Kidney epithelial cell (primary cell): Measurements from ENCODE around the gene MKKS. TPM values are rescaled to one million over a fixed set of nuclear protein-coding genes. Genes with fewer than 3 reads are reported as not detected.

Experiments used
- DNase-seq: peaks from one replicate; pipeline ENCODE4 v3.0.0-alpha.2; 2010; ENCODE audit warnings: low read depth
- H3K27me3 ChIP-seq: 2 replicates; pipeline ENCODE4 v1.6.0; 2011; ENCODE audit warnings: low read length; ENCODE audit not compliant: control insufficient read depth, insufficient read depth
- H3K36me3 ChIP-seq: 2 replicates; pipeline ENCODE4 v1.5.1; 2011; ENCODE audit warnings: low read length; ENCODE audit not compliant: control insufficient read depth, insufficient read depth
- H3K4me3 ChIP-seq: 2 replicates; pipeline ENCODE4 v1.5.1; 2011; ENCODE audit warnings: low read depth, mild to moderate bottlenecking, control low read depth, low read length
- CTCF ChIP-seq: IDR thresholded peaks from 2 replicates; pipeline ENCODE4 v1.5.1; 2011; ENCODE audit warnings: mild to moderate bottlenecking, moderate library complexity, low read length, control low read depth, inconsistent platforms; ENCODE audit not compliant: insufficient read depth, poor library complexity, severe bottlenecking
- total RNA-seq: library from RNA; depleted of rRNA; stranded (reverse); fragments of >200 nt; gene quantifications from 2 replicates; pipeline ENCODE4 v1.2.3, GENCODE V29; 2015

The MKKS gene
- total RNA-seq, 1 donor from 2014 or later, result 16.8 TPM

DNA sequence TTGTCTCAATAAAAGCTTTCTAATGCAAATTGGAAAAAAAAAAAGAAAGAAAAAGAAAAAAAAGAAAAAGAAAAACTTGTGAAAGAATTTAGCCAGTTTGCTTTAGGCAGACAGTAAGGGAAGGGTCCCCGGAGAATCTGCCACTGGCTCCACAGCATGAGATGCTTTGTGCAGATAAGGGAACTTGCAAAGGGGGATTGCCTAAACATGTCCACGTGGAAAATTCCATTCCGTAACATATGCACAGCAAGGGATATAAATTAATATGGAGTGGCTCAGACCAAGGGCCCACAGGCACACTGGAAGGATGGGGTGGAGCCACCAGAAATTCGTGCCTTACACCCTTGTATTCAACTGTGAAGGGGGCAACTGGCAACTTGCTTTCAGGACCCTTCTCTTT lies 45.4 kb downstream of the MKKS start:
- H3K4me3 ChIP-seq, result no peak overlapping the region
- DNase-seq, result no peak
- H3K36me3 ChIP-seq, result no peaks in the 10 kb centered on the region
- TF ChIP-seq CTCF, result no peak
- no peaks in the 10 kb centered on the region for H3K27me3 ChIP-seq

DNA sequence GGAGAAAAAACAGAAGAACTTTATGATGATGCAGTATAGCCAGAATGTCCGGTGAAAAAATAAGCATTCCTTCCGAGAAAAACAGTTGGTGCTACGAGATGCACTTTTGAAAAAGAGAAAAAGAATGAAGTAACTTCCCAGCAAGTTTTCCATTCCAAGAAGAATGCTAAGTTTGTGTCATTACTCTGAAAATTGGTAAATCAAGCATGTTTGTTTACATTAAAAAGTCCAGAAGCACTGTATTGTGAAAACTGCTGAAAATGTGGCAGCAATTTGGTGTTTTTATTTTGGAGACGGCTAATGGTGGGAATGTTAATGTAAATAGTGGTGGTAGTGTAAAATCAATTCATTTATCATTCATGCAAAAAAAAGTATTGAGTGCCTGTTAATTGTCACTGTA lies 46.3 kb downstream of the MKKS start:
- no peak overlapping the region for H3K4me3 ChIP-seq
- H3K27me3 ChIP-seq, result no peaks in the 10 kb centered on the region
- no peak for TF ChIP-seq CTCF
- no peak for DNase-seq
- H3K36me3 ChIP-seq, result no peaks in the 10 kb centered on the region

GRCh38 chr20:10385850-10386544 lies 48.0 kb downstream of the MKKS start:
- no peak for DNase-seq
- Histone ChIP-seq H3K27me3 (no peaks in the 10 kb centered on the region), H3K4me3 (no peak overlapping the region), H3K36me3 (no peaks in the 10 kb centered on the region)
- no peak for TF ChIP-seq CTCF

- no peak overlapping the region for H3K4me3 ChIP-seq
- H3K36me3 ChIP-seq, result no peaks in the 10 kb centered on the region
These were observed 52.5 kb downstream of the MKKS start for GRCh38 chr20:10381477-10381876.

DNA sequence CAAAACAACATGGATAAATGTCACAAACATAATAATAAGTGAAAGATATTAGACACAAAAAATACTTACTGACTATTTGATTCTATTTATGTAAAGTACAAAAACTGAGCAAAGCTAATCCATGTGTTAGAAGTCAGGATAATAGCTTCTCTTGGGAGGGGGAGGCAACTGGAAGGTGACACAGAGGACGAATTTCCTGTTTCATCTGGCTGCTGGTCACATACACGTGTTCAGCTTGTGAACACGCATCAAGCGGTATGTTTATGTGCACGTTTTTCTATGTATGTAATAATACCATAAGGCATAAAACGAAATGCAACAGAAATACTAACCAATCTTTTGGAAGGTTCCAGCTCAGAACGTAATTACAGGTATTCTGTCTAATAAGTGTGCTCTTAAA lies 54.3 kb downstream of the MKKS start:
- H3K4me3 ChIP-seq, result no peak overlapping the region
- no peak for DNase-seq
- H3K27me3 ChIP-seq, result no peaks in the 10 kb centered on the region
- no peak for TF ChIP-seq CTCF
- H3K36me3 ChIP-seq, result no peaks in the 10 kb centered on the region

More at GRCh38 chr20:10381477-10381876, 52.5 kb downstream of the MKKS start:
- no peak for TF ChIP-seq CTCF
- DNase-seq, result no peak
- no peaks in the 10 kb centered on the region for H3K27me3 ChIP-seq
